ENCODE measurements around the gene SLC35E1.

Gene SLC35E1

GRCh38 chr19:16590876-16591802, 18.9 kb upstream of the SLC35E1 start:
- no peak for FAIRE-seq
- TF ChIP-seq, protein P1, sequence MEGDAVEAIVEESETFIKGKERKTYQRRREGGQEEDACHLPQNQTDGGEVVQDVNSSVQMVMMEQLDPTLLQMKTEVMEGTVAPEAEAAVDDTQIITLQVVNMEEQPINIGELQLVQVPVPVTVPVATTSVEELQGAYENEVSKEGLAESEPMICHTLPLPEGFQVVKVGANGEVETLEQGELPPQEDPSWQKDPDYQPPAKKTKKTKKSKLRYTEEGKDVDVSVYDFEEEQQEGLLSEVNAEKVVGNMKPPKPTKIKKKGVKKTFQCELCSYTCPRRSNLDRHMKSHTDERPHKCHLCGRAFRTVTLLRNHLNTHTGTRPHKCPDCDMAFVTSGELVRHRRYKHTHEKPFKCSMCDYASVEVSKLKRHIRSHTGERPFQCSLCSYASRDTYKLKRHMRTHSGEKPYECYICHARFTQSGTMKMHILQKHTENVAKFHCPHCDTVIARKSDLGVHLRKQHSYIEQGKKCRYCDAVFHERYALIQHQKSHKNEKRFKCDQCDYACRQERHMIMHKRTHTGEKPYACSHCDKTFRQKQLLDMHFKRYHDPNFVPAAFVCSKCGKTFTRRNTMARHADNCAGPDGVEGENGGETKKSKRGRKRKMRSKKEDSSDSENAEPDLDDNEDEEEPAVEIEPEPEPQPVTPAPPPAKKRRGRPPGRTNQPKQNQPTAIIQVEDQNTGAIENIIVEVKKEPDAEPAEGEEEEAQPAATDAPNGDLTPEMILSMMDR (IDR thresholded peaks at IDR 0.05; ENCODE audit: insufficient read depth, missing control alignments), result no peak
- no peak for DNase-seq (ENCODE audit: insufficient read length, low spot score)

GRCh38 chr19:16589917-16590316, 17.7 kb upstream of the SLC35E1 start:
- TF ChIP-seq, protein P1 (IDR thresholded peaks at IDR 0.05; ENCODE audit: insufficient read depth, missing control alignments), result no peak
- DNase-seq (ENCODE audit: insufficient read length, low spot score), result no peak
- FAIRE-seq, result no peak

- FAIRE-seq (no peak), DNase-seq (ENCODE audit: insufficient read length, low spot score) (no peak)
- TF ChIP-seq, protein P1 (IDR thresholded peaks at IDR 0.05; ENCODE audit: insufficient read depth, missing control alignments), result no peak
Measured at GRCh38 chr19:16588824-16589577, 16.8 kb upstream of the SLC35E1 start.

DNA sequence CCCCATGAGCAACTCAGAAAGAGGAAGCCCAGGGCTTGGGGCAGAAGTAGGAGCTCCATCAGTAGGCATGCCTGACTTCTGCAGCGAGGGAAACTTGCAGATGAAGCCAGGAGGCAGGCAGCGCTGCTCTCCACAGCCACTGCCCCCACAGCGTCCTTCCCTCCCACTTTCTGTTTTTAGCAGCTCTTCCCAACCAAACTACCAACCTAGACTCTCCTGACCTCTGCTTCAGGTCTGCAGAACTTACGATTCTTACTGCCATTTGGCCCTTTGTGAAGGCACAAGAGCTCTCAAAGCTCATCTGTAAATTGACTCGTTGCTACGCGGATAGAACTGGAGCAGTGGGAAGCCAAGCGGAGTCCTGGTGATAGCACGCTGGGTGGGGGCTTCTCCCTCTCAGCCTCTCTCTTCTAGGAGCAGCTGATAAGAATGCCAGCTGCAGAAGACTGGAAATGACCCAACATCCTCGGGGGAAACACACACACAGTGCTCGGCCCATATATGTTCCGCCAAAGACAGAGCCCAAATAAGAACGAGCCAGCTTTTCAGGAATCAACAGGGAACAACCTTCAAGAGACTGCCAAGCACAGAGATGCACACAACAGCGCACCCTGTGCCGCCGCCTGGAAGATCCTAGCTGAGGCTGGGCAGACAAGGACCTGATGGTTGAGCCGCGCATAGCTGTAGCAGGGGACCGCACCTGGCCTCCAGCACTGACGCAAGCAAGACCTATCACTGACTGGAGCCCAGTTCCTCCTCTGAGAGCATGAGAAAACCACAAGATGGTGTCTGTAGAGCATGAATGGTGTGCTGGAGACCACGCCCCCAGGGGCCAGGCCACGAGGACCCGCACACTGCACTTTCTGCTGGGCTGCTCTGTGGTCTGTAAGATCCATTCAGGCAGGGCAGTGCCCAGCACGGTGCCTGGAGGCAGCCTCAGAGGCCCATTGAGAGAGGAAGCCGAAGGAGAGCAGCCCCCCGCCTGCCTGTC, 15.9 kb upstream of the SLC35E1 start:
- DNase-seq (ENCODE audit: insufficient read length, low spot score) (no peak), FAIRE-seq (no peak)
- TF ChIP-seq, protein P1 (IDR thresholded peaks at IDR 0.05; ENCODE audit: insufficient read depth, missing control alignments), result no peak

DNA sequence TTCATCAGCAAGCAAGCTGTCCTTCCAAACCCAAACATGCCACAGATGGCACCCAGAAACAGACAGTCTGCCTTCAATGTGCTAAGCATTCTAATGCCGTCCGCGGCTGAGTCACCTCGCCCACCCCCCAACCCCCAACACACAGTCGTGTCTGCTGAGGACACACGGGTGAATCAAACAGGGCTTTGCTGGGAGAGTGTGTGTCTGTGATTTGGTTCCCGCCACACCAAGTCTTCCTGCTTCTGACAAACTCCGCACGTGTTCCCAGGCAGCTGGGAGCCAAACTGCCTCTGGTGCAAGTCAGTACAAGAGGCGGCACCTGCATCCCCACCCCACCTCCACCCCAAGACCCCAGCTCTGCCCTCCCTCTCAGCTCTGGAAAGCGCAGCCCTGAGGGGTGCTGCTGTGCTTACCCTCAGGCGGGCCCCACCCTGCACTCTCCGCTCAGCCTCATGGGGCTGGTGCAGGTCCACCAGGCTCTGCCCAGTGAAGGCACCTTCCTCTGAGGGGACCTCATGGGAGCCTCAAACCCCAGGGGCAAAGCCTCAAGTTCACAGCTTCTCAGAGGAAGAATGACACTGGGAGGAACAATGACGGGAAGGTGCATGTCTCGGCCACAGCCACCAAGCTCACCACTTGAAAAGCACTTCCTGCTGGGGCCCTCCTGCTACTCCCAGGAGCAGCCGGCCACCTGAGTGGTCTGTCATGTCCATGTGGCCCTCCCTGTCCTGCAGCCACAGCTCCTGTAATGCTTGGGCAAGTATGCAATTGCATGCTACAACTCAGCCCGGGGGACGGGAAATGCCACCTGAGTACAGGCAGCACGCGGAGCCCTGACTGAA, 15.0 kb upstream of the SLC35E1 start:
- FAIRE-seq (no peak), DNase-seq (ENCODE audit: insufficient read length, low spot score) (no peak)
- TF ChIP-seq, protein P1 (IDR thresholded peaks at IDR 0.05; ENCODE audit: insufficient read depth, missing control alignments), result no peak

DNA sequence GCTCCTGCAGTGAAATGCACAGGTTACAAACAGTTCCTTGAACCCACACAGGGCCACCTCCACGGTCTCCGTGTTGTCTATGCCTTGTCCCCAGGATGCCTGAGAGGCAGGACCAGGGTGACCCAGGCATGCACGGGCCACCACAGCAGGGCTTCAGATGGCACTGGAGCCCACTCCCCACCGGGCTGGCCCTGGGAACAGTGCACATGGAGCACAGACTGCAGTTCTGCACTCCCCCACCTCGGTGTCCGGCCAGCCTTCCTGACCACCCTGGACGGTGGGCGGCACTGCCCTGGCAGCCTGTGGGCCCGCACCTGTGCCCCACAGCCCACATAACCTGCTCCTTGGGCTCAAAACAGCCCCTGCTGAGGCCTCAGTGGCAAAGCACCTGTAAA, 14.3 kb upstream of the SLC35E1 start:
- FAIRE-seq (no peak), DNase-seq (ENCODE audit: insufficient read length, low spot score) (no peak)
- TF ChIP-seq, protein P1 (IDR thresholded peaks at IDR 0.05; ENCODE audit: insufficient read depth, missing control alignments), result no peak
